Ramos (cell line): Measurements from ENCODE around the gene WDR12.
"Not testable (repeated sequence)": the region's sequence is repeated elsewhere in the genome, so short reads cannot be mapped to it uniquely, and the experiment has no call there.

ENCODE experiments used
- in situ Hi-C: fragments of 300-500 bp; cut with MboI; formaldehyde crosslinking; loops from one replicate; pipeline ENCODE4 v1.14.3; 2022; ENCODE audit warnings: low sequenced_read_pairs; ENCODE audit not compliant: unreplicated experiment

Gene WDR12

DNA sequence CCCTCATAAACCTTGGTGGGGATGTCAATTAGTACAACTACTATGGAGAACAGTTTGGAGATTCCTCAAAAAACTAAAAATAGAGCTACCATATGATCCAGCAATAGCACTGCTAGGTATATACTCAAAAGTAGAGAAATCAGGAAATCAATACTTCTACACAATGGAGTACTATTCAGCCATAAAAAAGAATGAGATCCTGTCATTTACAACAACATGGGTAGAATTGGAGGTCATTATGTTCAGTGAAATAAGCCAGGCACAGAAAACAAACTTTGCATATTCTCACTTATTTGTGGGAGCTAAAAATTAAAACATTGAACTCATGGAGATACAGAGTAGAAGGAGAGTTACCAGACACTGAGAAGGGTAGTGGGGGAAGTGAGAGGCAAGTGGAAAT lies 6.0 kb downstream of the WDR12 start:
- in situ Hi-C loops = not testable (repeated sequence)

DNA sequence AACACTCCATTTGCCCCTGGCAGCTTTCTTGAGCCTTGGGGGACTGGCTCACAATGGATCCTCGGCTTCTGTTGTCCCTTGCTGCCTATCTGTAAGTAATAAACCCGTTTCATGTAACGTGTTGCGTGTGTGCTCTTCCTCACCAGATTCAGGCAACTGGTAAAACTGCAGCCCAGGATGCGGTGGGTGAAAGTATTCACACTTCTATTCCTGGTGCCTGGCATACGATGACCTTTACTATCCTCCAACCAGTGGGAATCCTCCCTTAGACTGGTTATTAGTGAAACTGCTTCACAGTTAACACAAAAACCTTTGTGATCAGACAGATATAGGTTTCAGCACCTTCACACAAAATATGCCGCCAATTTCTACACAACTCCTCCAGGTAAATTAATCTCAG lies 26.3 kb downstream of the WDR12 start:
- in situ Hi-C loops = no loop called here

DNA sequence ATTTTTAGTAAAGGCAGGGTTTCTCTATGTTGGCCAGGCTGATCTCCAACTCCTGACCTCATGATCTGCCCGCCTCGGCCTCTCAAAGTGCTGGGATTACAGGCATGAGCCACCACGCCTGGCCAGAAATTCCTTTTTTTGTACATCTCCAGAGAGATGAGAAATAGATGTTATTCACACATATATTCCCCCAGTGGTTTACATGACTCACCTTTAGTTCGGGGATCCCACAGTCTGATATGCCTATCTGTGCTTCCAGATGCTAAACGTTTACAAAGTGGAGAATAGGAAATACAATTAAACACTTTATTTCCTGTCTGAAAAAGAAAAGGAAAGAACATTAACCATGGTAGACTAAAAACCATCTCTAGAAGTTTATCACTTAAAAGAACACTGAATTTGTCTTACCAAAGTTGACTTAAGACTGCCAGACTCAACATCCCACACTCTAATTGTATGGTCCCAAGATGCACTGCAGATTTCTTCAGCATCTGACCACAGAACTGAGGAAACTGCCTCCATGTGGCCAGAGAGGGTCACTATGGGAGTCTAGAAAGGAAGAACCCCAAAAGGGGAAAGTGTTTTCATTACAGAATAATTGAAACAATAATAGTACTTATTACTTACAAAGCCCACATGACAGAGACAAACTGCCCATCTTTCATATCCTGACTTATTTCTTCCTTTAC lies 27.3 kb downstream of the WDR12 start:
- in situ Hi-C loops = no loop called here

DNA sequence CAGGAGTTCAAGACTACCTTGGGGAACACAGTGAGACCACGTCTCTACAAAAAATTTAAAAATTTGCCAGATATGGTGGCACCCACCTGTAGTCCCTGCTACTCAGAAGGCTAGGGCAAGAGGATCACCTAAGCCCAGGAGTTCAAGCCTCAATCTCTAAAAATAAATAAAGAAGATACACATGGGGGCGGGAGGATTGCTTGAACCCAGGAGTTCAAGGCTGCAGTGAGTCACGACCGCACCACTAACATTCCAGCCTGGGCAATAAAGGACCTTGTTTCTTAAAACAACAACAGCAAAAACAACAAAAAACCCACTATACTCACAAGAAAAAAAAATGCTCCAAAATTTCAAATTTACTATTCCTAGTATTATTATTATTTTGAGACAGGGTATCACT lies 29.9 kb downstream of the WDR12 start:
- in situ Hi-C loops = no loop called here

GRCh38 chr2:202877699-202878098 lies 33.8 kb downstream of the WDR12 start:
- in situ Hi-C loops = no loop called here

DNA sequence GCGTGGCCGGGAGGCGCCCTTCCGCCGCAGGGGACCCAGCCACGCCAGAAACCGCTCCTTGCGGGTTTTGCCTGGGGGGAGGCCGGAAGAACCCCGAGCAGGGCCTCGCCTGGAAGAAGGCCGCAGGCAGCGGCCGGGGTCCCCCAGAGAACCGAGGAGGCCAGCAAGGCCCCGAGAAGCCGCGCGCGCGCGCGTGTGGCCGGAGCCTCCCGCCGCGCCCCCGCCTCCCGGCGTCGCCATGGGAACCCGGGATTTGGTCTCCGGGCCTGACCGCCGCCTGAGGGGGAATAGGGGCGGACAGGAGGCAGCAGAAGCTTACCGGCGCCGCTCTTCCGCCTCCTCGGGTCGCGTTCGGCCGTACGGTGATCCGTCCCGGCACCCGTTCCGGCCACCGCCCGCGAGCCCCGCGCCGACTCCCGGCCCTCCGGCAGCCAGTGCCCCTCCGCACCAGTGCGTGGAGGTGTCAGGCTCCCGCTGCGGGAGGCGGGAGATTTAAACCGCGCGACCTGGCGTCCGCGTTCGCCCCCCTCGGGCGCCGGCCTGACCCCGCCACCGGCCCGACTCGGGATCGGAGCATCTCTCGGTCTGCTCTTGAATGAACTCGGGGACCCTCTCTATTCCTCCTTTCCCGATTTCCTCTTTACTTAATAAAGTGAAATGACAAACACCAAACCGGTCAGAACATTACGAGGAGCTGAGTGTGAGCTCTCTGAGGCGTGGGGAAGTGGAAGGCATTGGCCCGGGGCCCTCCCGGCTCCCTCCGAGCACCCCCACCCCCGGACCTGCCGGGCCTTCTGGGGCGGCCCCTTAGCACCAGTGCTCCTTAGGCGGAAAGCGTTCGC lies 40.0 kb downstream of the WDR12 start, which contains the start of gene ICA1L:
TSS of gene ICA1L (minus strand) at position 467 of the 842 bp plus-strand sequence. CDS start 42,757 bp downstream, outside the sequence.
- in situ Hi-C loops = loop anchor here (25.0 kb wide), 1 partner anchor 284 kb away; no protein-coding TSS in a partner anchor

GRCh38 chr2:202870431-202871299 lies 40.8 kb downstream of the WDR12 start:
- in situ Hi-C loops = loop anchor here (25.0 kb wide), 1 partner anchor 283 kb away; no protein-coding TSS in a partner anchor

DNA sequence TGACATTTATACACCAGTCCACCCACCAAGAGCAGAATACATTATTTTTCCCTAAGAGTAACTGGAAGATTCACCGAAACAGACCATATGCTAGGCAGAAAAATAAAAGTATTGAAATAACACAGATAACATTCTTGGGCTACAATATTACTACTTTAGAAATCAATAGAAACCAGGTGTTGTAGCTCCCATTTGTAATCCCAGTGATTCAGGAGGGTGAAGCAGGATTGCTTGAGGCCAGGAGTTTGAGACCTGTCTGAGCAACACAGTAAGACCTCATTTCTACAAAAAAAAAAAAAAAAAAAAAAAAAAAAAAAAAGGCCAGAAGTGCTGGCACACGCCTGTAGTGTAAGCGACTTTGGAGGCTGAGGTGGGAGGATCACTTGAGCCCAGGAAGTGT lies 49.5 kb downstream of the WDR12 start:
- in situ Hi-C loops = loop anchor here (25.0 kb wide), 1 partner anchor 275 kb away; no protein-coding TSS in a partner anchor

DNA sequence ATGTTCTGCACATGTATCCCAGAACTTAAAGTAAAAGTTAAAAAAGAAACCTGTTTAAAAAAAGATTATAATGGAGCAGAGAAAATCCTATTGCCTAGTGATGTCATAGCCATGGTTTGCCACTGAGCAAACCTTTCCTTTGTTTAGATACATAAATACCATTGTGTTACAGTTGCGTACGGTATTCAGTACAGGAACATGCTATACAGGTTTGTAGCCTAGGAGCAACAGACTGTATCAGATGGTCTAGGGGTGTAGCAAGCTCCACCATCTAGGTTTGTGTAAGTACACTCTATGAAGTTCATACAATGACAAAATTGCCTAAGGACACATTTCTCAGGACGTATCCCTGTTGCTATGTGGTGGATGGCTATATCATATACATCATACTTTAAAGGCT lies 52.9 kb downstream of the WDR12 start:
- in situ Hi-C loops = loop anchor here (25.0 kb wide), 1 partner anchor 271 kb away; no protein-coding TSS in a partner anchor

GRCh38 chr2:202849343-202849742 lies 62.1 kb downstream of the WDR12 start:
- in situ Hi-C loops = not testable (repeated sequence)

DNA sequence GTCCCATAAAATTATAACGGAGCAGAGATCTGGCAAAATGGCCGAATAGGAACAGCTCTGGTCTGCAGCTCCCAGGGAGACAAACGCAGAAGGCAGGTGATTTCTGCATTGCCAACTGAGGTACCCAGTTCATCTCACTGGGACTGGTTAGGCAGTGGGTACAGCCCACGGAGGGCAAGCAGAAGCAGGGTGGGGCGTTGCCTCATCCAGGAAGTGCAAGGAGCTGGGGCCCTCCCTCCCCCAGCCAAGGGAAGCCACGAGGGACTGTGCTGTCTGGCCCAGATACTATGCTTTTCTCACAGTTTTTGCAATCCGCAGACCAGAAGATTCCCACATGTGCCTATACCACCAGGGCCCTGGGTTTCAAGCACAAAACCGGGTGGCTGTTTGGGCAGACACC lies 62.7 kb downstream of the WDR12 start:
- in situ Hi-C loops = no loop called here

DNA sequence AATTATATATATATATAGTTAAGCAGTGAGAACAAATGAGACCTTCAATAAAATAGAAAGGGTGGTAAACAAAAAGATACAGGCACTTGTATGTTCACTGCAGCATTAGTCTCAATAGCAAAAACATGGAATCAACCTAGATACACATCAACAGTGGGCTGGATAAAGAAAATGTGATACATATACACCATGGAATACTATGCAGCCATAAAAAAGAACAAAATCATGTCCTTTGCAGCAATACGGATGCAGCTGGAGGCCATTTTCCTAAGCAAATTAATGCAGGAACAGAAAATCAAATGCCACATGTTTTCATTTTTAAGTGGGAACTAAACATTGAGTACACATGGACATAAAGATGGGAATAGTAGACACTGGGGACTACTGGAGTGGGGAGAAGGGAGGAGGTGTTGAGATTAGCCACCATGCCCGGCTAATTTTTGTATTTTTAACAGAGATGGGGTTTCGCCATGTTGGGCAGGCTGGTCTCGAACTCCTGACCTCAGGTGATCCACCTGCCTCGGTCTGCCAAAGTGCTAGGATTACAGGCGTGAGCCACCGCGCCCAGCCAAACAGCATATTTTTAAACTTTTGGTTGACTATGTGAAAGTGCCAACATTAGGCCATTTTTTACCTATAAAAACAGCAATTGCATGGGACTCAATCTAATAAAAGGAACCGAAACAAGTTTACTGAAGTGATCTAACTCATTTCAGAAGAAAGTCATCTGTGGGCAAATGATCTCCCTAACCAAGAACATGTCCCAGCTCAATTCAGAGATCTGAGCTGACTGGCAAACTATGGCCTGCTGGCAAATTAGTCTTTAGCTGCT lies 63.6 kb downstream of the WDR12 start:
- in situ Hi-C loops = no loop called here

DNA sequence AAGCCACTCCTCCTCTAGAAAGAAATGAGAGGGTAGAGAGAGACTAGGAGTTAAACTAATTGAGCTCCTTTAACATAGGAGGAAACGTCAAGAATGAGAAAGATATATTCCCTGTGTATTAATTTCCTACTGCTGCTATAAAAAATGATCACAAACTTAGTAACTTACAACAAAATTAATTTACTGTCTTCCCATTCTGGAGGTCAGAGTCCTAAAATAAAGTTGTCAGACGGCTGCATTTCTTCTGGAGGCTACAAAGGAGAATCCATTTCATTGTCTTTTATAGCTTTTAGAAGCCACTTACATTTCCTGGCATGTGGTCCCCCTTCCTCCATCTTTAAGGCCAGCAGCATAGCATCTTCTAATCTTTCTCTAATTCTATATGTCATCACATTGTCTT lies 66.8 kb downstream of the WDR12 start:
- in situ Hi-C loops = no loop called here

GRCh38 chr2:202842690-202843089 lies 68.8 kb downstream of the WDR12 start:
- in situ Hi-C loops = no loop called here

GRCh38 chr2:202841090-202841867 lies 70.2 kb downstream of the WDR12 start:
- in situ Hi-C loops = no loop called here

DNA sequence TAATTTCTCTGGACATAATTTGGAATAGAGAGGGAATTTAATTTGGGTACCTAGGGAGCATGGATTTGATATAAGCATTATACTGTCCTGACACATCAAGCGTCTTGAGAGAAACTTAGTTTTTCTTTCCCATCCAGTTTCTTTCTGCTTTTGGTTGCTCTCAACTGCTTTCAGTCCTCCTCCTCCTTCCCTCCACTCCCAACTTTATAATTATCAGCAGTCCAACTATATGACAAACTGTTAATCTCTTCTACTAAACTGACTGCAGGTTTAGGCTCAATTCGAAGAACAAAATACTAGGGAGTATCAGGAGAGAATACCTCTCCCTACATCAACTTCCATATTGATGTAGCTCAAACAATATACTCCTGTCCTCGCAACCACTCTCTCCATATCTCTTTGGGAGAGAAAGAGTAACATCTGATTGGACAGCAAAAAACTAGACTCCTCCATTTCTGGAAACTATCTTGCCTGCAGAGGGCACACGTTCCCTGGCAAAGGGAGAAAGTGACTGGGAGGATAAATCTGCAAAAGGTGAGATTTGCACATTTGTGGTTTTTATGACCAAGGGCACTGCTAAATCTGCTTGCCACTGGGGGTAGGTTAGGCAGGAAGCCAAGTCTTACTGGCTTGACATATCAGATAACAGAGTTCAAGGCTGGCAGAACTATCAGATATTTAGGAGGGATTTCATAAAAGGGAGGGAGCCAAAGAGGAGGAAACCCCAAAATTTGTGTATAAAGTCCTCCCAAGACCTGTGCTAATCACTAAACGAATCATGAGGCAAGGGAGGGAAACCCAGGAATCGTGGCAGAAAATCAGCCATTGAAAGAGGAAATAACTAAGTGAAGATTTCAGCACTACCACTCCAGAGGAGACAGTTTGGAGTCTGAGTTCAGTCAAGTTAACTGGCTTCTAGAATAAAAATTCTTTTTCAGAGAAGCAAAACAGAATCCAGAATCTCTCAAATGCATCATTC lies 79.9 kb downstream of the WDR12 start:
- in situ Hi-C loops = no loop called here

- in situ Hi-C loops = no loop called here
Measured at GRCh38 chr2:202824901-202825300, 86.6 kb downstream of the WDR12 start.
